ENCODE results near the gene BCR. TPM values are rescaled to one million over a fixed set of nuclear protein-coding genes. Genes with fewer than 3 reads are reported as not detected.

BCR gene
- total RNA-seq, 1 donor from 2014 or later = 92.6 TPM

GRCh38 chr22:23255506-23256170, 75.3 kb downstream of the BCR start:
- no peaks in the 10 kb centered on the region for H3K9me3 Mint-ChIP-seq (ENCODE audit: unreplicated experiment)
- H3K4me3 Mint-ChIP-seq (ENCODE audit: unreplicated experiment) = no peak overlapping the region
- no peak for DNase-seq (ENCODE audit: low spot score)
- peaks cover 12% of the 10 kb centered on the region for H3K27me3 Mint-ChIP-seq (ENCODE audit: unreplicated experiment)
- peaks cover 24% of the 10 kb centered on the region for H3K36me3 Mint-ChIP-seq (ENCODE audit: low read depth, unreplicated experiment)
- TF ChIP-seq CTCF (IDR thresholded peaks at IDR 0.05; ENCODE audit: unreplicated experiment) = no peak
- H3K27ac Mint-ChIP-seq (ENCODE audit: unreplicated experiment) = no peak overlapping the region
- peaks cover 2% of the 10 kb centered on the region for H3K4me1 Mint-ChIP-seq (ENCODE audit: unreplicated experiment)

- H3K36me3 Mint-ChIP-seq (ENCODE audit: low read depth, unreplicated experiment) = peaks cover 24% of the 10 kb centered on the region
- H3K4me1 Mint-ChIP-seq (ENCODE audit: unreplicated experiment) = peaks cover 2% of the 10 kb centered on the region
- no peak overlapping the region for H3K4me3 Mint-ChIP-seq (ENCODE audit: unreplicated experiment)
- no peak for DNase-seq (ENCODE audit: low spot score)
- H3K27me3 Mint-ChIP-seq (ENCODE audit: unreplicated experiment) = peaks cover 12% of the 10 kb centered on the region
- no peak for TF ChIP-seq CTCF (IDR thresholded peaks at IDR 0.05; ENCODE audit: unreplicated experiment)
- no peaks in the 10 kb centered on the region for H3K9me3 Mint-ChIP-seq (ENCODE audit: unreplicated experiment)
- no peak overlapping the region for H3K27ac Mint-ChIP-seq (ENCODE audit: unreplicated experiment)
Measured at GRCh38 chr22:23256171-23256932, 76.0 kb downstream of the BCR start.

GRCh38 chr22:23256986-23257888, 76.9 kb downstream of the BCR start:
- Mint-ChIP-seq H3K27me3 (ENCODE audit: unreplicated experiment) (peaks cover 12% of the 10 kb centered on the region), H3K9me3 (ENCODE audit: unreplicated experiment) (no peaks in the 10 kb centered on the region), H3K4me1 (ENCODE audit: unreplicated experiment) (peaks cover 5% of the 10 kb centered on the region), H3K4me3 (ENCODE audit: unreplicated experiment) (peak overlapping the region; percentile 14), H3K27ac (ENCODE audit: unreplicated experiment) (no peak overlapping the region), H3K36me3 (ENCODE audit: low read depth, unreplicated experiment) (peaks cover 24% of the 10 kb centered on the region)
- no peak for TF ChIP-seq CTCF (IDR thresholded peaks at IDR 0.05; ENCODE audit: unreplicated experiment)
- no peak for DNase-seq (ENCODE audit: low spot score)

GRCh38 chr22:23257889-23258825, 77.8 kb downstream of the BCR start:
- peaks cover 13% of the 10 kb centered on the region for H3K27me3 Mint-ChIP-seq (ENCODE audit: unreplicated experiment)
- H3K4me3 Mint-ChIP-seq (ENCODE audit: unreplicated experiment) = no peak overlapping the region
- H3K4me1 Mint-ChIP-seq (ENCODE audit: unreplicated experiment) = peaks cover 5% of the 10 kb centered on the region
- TF ChIP-seq CTCF (IDR thresholded peaks at IDR 0.05; ENCODE audit: unreplicated experiment) = no peak
- H3K9me3 Mint-ChIP-seq (ENCODE audit: unreplicated experiment) = no peaks in the 10 kb centered on the region
- DNase-seq (ENCODE audit: low spot score) = no peak
- H3K27ac Mint-ChIP-seq (ENCODE audit: unreplicated experiment) = no peak overlapping the region
- H3K36me3 Mint-ChIP-seq (ENCODE audit: low read depth, unreplicated experiment) = peaks cover 25% of the 10 kb centered on the region

Measured in endothelial cell (in vitro differentiated cells).